Endothelial cell of hepatic sinusoid (primary cell): ENCODE measurements around the gene ITSN1.

Source experiments
- in situ Hi-C: cut with HindIII; loops from 2 replicates; pipeline ENCODE4 v1.10.0; 2017; ENCODE audit warnings: low sequenced_read_pairs

ITSN1 gene

DNA sequence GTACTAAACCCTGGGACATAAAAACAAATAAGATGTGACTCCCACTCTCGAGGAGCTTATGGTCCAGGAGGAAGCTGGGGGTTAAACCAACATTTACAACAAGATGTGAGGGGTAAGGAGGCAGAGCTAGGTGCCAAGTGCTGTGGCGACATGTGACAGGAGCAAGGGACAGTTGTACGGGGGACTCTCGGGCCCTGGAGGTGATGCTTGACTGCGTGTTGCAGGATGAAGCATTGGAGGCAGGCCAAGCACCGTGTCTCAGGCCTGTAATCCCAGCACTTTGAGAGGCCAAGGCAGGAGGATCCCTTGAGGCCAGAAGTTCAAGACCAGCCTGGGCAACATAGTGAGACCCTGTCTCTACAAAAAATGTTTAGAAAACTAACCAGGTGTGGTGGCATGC lies 236.5 kb downstream of the ITSN1 start:
- in situ Hi-C loops: no loop called here

GRCh38 chr21:33880626-33881025 lies 238.3 kb downstream of the ITSN1 start:
- in situ Hi-C loops: no loop called here

DNA sequence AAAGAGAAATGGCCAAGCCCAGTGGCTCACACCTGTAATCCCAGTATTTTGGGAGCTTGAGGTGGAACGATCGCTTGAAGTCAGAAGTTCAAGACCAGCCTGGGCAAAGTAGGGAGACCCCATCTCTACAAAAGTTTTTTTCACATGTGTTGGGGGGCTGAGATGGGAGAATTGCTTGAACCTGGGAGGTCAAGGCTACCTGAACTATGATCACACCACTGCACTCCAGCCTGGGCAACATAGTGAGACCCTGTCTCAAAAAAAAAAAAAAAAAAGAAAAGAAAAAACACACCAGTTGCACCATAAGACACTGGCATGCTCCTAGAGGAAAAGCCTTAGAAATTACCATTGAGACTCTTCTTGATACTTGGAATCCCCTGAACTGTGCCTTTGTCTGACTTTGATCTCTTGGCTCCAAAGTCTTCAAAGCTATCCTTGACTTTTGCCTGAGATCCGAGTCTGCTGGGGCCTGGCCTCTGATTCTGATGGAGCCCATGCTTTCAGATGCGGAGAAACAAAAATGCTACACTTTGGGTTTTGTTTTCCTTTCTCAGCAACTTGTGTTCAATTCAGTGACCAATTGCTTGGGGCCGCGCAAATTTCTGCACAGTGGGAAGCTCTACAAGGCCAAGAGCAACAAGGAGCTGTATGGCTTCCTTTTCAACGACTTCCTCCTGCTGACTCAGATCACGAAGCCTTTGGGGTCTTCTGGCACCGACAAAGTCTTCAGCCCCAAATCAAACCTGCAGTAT lies 239.6 kb downstream of the ITSN1 start:
- in situ Hi-C loops: no loop called here

DNA sequence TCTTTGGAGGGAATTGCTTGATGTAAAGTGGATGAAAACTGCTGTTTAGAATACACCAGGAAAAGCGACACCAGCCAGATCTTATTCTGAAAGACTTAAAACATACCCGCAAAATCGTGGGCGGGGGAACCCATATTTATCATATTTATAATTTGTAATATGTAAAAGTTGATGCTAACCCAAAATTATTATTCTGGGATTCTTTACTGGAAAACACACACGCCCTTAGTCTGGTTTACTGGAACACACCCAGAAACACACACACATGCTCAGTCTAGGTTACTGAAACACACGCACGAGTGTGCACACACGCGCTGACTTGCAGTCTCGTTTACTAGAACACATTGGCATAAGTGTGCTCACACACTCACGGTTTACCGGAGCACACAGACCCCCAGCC lies 240.8 kb downstream of the ITSN1 start:
- in situ Hi-C loops: no loop called here

DNA sequence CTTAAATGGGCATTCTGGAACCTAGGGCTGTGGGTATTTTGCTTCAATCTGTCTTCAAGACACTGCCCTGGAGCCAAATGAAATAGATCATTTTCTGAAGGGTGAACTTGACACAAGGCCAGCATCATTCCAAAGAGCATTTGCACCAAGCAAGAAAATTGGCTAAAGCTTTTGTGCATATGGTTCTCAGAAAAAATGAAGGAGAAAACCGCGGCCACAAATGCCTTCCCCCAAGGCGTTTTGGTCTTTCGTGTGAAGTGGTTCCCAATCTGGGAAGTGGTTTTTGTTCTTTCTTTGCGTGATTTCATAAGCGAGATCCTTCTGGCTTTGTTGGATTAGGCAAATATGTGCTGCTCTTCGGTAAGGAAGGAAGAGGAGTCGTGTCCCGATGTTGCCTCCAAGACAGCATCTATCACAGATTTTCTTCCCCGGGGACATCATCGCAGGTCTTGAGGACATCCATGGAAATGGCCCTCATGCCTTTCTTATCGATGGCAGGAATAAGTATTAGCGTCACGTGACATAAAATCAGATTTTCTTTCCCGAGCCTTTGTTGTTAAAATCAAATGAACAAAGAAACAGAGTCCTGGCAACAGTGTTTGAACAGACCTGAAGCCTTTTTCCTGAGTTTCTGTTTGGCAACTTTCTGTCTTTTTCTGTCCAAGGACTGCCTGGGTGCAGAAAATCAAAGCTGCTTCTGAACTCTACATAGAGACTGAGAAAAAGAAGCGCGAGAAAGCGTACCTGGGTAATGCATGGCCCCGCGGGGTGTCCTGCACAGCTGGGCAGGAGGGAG lies 242.3 kb downstream of the ITSN1 start:
- in situ Hi-C loops: no loop called here

DNA sequence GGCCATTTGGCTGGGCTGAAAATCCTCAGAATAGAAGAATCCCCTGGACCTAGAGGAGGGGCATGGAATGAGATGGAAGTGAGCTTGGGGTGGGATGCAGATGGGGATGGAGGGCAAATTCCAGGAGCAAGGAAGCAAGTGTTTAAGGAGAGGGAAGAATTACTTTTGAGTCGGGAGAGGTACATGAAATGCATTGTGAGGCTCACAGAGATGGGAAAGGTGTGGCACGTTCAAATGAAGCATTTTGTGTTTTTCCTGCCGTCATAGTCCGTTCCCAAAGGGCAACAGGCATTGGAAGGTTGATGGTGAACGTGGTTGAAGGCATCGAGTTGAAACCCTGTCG lies 242.8 kb downstream of the ITSN1 start:
- in situ Hi-C loops: no loop called here

- in situ Hi-C loops: no loop called here
Observed at GRCh38 chr21:33886321-33886720, 244.0 kb downstream of the ITSN1 start.

GRCh38 chr21:33890187-33890586 lies 247.9 kb downstream of the ITSN1 start:
- in situ Hi-C loops: no loop called here

DNA sequence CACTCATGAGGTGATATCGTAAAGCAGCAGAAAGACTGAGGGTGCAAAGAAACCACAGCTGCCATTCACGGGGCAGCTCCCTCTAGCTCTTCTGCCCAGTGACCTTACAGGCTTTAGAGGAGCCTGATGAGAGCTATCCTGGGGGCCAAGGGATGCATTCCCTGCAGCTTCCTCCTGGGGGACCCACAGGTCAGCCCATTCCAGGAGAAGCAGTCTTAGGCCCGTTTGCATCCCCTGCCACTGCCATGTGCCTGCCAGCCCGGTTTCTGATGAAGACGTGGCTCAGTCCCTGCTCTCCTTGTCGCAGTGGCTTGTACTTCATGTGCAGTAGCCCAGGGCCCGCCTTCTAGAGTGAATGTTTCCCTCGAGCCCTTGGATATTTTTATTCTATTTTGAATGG lies 250.6 kb downstream of the ITSN1 start:
- in situ Hi-C loops: no loop called here

DNA sequence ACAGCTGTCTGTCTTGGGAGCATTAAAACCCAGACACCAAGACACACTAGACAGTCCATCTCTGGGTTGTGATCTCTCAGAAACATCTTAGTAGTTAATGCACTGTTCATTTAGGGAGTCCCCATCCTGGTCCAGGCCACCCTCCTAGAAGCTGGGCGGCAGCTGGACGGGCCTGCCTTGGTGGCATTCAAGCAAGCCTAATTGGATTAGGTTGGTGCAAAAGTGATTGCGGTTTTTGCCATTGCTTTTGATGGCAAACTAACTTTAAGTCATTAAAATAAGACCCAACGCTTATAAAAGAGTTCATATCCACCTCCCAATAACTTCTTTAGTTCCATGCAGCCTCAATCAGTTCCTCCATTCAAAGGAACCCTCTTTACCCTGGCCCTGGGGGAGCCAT lies 251.6 kb downstream of the ITSN1 start:
- in situ Hi-C loops: no loop called here

DNA sequence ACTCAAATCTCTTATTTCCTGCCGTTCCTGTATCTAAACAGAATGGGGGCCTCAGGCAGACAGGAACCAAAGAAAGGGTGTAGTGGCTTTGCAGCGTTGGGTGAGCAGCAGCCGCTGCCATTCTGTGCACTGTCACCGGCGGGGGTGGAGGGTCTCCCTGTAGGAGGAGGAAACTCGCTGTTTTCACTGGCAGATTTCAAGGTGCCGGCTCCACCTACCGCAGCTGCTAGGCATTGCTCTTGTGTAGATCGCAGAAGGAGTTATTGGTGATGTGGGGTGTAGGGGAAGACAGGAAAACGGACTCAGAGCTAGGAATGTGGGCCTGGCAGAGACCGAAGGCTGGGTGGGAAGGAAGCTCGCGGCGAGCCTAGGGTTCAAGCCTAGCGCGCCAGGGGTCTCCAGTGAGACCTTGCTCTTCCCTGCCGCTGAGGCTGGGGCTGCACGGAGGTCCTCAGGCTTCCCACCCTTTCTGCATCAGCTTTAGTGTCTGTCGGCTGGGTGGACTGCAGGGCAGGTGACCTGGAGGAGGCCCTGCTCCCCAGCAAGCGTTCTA lies 252.5 kb downstream of the ITSN1 start:
- in situ Hi-C loops: no loop called here

GRCh38 chr21:33895356-33895755 lies 253.1 kb downstream of the ITSN1 start:
- in situ Hi-C loops: no loop called here

GRCh38 chr21:33896691-33897090 lies 254.4 kb downstream of the ITSN1 start:
- in situ Hi-C loops: no loop called here

DNA sequence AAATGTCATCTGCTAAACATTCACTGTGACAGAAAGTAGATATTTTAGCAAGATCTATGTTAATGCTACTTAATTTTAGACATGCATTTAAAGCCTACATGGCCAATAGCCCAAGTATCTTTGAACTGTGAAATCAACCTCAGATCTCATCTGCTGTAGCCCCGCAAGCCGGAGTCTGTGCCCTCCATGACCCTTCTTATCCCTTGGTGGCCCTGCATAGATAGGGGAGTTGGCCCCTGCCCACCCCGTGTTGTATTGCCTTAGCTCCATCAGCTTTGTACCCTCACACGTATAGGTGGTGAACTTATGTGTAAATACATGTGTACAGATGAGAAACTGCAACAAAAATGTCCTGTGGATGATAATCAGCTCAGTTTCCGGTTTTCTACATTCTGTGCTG lies 254.8 kb downstream of the ITSN1 start:
- in situ Hi-C loops: no loop called here

GRCh38 chr21:33897739-33898138 lies 255.4 kb downstream of the ITSN1 start:
- in situ Hi-C loops: no loop called here

DNA sequence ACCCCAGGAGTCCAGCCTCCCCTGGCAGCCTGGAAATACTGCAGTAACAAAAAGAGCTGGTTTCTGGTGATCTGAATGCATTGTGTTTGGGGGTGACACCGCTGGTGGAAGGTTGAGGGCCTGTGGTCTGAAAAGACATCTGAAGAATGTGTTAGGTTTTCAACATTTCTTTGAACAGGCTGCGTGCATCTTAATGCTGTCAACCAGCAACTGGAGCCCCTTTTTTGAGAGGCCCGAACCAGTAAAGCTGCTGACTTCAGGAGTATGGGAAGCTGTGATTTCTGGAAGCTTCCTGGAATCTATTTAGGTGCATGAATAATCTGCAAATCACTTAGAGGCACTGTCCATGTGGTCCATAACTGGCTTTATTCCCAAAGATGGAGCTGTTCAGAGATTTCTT lies 256.3 kb downstream of the ITSN1 start:
- in situ Hi-C loops: no loop called here

DNA sequence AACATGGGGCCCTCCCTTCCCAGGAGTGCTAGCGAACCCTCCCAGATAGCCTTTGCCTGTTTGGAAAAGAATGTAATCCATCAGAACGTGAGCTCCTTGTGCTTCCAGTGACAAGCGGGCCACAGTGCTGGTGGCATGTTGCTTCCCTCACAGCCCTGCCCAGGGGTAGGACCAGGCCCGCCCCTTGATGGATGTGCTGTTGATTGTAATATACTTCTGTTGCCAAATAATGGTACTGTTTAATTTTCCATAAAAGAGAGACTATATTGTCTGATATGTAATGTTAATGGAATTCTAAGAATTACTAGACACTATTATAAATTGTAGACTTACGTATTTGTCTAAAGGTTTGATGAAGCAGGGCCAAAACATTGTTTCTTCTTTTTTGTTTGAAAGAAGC lies 256.9 kb downstream of the ITSN1 start:
- in situ Hi-C loops: no loop called here

DNA sequence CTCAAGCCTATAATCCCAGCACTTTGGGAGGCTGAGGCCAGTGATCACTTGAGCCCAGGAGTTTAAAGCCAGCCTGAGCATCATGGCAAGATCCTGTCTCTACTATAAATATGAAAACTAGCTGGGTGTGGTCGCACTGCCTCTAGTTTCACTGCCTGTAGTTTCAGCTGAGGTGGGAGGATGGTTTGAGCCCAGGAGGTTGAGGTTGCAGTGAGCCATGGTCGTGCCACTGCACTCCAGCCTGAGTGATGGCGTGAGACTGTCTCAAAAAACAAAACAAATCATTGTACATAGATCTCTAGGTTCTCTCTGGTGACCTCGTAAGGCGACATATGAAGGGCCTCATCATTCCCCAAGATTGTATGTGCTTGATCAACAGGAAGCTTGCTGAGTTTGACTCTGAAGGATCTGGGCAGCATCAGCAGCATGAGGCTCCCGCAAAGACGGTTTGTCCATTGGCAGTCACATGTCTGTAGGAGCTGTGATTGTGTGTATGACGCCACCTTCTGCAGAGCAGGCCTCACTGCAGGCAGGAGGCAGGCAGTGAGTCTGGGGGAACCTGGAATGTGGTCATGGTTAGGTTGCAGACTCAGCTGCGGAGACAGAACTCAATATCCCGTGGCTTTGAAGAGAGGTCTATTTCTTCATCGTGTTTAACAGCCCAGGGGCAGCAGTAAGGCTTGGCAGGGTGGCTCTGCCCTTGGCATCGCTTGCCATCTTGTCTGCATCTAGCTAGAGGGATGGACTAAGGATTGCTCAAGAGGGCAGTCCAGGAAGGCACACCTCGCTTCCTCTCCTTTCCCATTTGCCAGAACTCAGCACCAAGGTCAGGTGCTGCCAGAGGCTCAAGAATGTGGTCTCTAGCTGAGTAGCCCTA lies 259.3 kb downstream of the ITSN1 start:
- in situ Hi-C loops: loop anchor here (5.0 kb wide), 2 partner anchors 49 to 89 kb away; no protein-coding TSS in a partner anchor

GRCh38 chr21:33902349-33902748 lies 260.0 kb downstream of the ITSN1 start:
- in situ Hi-C loops: loop anchor here (5.0 kb wide), 2 partner anchors 50 to 90 kb away; no protein-coding TSS in a partner anchor

GRCh38 chr21:33904041-33904440 lies 261.7 kb downstream of the ITSN1 start:
- in situ Hi-C loops: loop anchor here (5.0 kb wide), 2 partner anchors 52 to 92 kb away; no protein-coding TSS in a partner anchor

DNA sequence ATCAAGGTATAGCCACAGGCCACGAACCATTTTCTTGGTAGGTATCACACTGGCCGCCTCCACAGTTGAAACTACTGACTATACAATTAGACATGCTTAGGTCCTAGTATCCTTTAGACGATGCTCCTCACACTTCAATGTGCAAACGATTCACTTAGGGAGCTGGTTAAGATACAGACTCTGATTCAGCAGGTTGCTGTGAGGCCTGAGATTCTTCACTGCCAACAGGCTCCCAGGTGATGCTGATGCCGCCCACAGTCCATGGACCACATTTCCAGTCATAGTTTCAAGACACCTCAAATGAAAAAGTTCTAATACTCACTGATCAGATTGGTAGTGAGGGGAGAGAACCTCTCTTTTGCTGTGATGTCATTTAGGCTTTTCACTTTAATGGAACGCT lies 266.5 kb downstream of the ITSN1 start:
- in situ Hi-C loops: no loop called here
